OCI-M2 (cell line): ENCODE measurements around the gene FABP3.

ENCODE experiments used
- DNase-seq: peaks from one replicate; lab custom pipeline; 2025; ENCODE audit not compliant: unreplicated experiment; lab: John Stamatoyannopoulos, UW

The FABP3 gene

DNA sequence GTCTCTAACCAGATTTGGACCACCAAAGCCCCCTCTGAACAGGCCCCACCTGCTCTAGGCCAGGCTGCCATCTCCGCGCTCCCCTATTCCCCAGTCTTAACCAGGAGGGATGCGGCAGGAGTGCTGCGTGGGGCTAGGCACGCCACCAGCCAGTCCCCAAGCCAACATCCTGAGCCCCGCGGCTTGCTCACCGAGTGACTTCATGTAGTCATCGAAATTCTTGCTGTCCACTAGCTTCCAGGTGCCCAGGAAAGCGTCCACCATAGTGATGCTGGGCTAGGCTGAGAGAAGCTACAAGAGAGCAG lies 173 bp downstream of the FABP3 start:
- DNase-seq = no peak

DNA sequence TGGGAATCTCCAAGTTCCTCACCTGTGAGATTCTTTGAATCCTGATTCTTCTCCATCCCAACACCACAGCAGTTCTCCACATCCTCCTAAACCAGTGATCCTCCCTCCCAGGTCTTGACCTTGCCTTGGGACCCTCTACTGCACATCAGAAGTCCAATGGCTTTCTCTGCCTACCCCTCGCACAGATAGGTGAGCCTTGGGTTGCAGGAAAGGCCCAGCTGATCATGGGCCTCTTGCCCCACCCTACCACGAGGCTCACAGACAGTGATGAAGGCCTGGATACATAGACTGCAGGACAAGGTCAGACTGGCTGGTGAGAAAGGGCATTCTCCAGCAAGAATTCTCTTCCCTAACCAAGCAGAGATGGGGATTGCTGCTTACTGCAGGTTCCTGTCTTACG lies 825 bp downstream of the FABP3 start:
- no peak for DNase-seq

DNA sequence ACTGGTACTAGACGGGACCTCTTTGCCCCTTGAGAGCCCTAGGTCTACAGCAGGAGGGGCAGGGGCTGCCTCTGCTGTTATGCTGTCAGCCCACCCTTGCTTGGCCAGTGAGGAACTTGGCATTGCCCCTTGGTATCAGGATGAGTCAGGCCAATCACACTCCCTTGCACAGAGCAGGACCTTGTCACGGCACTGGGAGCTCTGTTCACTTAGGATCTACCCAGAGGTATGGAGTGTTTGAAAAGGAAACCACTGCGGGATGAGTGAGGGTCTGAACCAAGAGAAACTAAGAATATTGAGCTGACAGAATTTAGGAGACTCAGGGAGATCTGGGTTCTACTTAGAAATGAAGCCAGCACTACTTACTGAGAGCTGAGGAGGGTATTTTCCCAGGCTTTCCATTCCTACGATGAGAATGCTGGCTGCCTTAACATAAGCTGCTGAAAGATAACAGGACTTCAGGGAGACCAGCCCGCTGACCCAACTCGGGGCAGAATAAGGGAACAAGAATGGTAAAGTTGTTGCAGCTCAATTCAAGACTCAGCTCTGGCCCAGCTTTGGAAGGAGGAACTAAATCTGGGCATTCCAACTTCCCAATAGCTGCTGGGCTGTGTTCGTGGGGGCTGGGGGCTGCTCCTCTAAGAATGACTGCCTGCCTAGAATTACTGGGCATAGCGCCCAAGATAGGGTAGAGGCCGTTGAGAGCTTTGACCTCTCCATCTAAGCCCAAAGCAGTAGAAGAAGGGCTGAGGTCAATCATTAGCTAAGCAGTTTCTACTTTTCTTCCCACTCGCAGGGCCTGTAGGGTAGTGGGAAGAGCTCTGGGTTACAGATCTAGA lies 1.5 kb downstream of the FABP3 start:
- no peak for DNase-seq

DNA sequence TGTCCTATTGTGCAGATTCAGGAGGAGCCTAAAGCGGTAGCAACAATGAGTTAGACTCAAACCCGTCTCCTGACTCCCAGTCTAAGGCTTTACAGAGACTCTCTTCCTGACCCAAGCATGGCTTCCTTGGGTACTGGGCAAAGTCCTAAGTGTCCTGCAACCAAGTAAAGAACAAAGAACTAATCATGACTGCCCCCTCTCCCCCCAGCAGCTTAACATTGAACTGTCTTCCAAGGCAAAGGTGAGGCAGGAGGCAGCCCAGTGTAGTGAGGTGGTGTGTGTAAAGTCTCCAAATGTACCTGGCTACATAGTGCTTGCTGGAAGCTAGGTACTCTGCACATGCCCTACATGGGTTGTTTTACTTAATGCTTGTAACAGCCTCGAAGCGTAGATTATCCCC lies 2.3 kb downstream of the FABP3 start:
- DNase-seq = no peak

DNA sequence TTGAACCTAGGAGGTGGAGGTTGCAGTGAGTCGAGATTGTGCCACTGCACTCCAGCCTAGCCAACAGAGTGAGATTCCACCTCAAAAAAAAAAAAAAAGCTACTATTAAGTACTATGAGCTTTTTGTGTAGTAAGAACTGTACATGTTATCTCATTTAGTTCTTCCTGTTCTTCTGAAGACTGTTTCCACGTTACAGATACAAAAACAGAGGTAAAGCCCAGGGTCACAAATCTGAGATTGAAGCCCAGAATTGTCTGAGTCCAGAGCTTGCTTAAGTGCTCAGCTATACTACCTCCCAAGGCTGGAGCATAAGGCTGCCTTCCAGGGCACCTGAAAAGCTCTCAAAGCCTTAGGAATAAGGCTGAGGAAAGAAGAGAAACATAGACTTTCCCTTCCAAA lies 2.9 kb downstream of the FABP3 start:
- DNase-seq = no peak

DNA sequence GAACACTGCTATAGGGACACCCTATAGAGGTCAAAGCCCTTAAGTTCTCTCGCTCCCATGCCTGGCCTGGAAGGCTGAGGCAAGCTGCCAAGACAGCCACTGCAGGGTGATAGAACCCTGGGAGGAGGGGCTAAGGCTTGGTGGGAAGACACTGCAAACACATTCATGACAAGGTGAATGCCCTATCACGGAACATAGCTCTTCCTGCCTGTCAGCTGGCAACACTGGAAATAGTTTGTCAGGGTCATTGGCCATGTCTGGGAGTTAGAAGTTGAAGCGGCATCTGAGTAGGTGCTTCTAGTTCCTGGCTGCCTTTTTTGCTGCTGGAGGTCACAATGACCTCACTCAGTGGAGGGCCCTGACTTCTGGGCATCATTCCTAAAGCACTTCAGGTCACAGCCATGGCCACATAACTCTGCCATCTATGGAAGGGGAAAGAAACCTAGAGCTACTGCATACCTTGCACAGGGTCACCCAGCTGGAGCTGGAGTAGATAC lies 4.2 kb downstream of the FABP3 start:
- DNase-seq = no peak

DNA sequence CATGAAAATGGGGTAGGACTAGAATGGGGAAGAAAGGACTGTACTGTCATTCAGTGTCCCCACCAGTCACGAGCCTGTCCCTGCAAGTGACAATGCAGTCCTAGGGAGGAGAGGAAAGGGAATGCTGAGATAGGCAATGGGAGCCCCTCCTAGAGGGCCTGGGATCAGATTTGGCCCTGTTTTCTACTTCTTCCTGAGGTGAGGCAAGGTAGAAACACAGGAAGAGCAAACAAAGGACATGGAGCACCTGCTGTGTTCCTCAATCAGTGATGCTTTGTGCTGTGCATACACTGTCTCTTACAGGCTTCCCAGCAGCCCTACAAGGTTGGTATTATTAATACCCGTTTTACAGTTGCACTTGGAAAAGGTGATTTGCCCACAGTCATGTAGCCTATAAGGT lies 6.1 kb downstream of the FABP3 start:
- no peak for DNase-seq

DNA sequence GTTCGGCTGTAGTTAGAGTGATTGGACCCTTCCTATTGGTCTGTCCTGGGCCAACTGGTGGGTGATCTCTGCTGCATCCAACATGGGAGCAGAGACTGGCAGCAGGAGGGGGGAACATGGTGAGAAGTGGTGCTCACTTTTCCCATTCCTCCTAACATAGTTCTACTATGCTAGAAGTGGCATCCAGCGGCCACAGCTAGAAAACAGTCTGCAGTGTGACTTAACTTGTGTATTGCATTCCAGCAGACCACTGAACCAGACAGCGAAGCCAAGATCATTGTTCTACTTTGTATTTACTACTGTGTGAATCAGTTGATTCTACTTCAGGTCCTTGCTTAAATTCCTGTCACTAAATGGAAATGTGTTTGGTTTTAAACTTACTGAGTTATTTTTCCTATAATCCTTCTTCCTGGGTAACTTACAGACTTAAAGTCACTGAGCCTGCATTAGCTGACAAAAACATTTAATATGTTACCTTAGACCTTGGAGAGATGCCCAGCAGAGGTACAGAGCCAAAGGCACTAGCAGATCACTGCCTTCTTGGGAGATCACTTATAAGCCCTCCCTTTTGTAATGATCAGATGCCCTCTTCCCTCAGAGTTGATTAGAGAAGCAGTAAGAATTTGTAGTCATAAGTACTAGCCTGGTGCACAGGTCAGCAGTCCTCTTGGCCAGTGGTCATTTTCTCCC lies 8.2 kb downstream of the FABP3 start:
- no peak for DNase-seq

DNA sequence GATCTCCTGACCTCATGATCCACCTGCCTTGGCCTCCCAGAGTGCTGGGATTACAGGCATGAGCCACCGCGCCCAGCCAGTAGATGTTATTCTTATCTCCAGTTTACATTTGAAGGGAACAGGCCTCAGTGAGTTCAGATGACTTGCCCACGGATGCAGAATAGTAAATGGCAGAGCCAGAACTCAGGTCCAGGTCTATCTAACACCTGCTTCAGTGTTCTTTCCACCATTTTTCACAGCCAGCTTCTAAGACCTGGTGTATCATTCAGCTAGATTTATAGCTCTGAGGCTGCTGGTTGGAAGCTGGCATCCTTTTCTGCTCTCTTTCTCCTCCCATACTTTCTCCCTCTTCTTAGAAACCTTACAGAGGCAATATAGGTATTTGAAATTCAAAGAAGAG lies 10.8 kb downstream of the FABP3 start:
- no peak for DNase-seq

DNA sequence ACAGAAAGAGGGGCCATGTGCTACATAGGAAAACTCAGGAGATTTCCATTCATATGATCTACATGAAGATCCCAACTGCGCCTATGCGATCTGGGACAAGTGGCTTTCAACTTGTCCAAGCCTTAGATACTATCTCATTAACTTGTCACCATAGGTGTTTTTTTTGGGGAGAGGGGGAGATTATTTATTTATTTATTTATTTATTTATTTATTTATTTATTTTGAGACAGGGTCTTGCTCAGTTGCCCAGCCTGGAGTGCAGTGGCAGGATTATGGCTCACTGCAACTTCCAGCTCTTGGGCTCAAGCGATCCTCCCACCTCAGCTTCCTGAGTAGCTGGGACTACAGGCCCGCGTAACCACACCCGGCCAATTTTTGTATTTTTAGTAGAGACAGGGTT lies 11.3 kb downstream of the FABP3 start:
- DNase-seq = no peak

DNA sequence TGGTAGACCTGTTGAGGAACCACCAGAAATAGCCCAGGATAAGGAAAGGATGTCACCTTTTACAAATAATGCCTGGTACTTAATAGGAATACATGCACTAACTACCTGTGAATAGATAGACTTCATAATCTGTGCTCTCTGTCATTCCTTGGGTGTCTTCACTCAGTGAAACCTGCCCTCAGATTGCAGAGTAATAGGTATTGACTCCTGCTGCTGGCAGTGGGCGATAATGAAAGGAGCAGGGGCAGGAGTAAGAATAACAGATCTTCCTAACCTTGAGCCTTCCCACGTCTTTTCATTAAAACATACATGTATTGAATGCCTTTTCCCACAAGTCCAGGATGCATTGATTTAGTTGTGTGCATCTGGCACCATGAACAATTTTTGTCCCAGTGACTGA lies 16.4 kb downstream of the FABP3 start:
- DNase-seq = no peak

DNA sequence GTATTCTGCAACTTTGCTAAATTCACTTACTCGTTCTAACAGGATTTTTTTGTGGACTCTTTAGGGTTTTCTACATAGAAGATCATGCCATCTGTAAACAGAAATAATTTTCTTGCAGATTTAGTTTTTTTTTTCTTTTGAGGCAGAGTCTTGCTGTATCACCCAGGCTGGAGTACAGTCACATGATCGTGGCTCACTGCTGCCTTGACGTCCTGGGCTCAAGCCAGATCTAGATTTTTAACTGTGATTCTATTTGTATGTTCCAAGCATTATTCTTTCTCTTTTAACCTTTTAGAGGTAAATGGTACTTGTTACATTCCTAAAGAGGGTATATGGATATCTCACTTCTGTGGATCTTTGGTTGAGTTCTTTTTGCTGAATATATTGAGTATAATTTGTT lies 18.6 kb downstream of the FABP3 start:
- DNase-seq = no peak

DNA sequence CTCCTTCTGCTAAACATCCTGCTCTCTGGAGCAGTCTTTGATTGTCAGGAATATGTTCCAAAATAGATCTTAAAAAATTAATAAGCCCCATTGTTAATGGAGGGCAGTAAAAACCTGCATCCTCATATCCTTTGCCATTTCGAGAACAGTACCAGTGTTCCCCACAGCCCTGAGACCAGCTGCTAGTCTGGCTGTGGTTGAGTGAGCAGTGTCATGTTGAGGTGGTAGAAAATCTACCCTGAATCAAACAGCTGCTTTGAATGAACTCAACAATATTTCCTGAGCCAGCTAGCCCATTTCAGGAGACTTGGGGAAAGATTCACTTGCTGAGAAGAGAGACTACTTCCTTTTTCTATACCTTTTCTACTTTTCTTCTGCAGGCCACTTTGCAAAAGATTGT lies 24.4 kb downstream of the FABP3 start:
- DNase-seq = no peak

DNA sequence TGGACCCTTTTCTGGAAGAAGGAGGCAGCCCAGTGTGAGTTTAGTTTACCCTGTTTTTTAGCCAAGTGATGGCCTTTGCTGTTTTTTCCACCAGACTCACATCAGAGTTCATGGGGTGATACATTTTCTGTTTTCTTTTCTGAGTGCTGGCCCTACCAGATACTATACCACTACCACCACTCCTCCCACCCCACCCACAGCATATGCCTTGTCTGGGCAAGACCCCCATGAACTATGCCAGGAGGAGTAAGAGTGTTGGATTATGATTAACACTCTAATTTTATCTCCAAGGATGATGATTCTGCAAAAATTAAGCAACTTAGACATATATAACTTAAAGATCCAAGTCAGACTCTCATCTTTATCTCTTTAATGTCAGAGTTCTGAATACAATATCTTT lies 26.1 kb downstream of the FABP3 start:
- DNase-seq = no peak

DNA sequence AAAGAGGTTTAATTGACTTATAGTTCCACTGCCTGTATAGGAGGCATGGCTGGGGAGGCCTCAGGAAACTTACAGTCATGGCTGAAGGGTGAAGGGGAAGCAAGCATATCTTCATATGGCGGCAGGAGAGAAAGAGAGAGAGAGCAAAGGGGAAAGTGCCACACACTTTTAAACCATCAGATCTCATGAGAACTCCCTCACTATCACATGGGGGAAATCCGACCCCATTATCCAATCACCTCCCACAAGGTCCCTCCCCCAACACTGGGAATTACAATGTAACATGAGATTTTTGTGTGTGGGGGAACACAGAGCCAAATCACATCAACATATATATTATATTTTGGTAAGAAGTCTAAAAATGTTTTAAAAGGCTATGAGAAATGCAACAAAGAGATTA lies 27.2 kb downstream of the FABP3 start:
- DNase-seq = no peak

DNA sequence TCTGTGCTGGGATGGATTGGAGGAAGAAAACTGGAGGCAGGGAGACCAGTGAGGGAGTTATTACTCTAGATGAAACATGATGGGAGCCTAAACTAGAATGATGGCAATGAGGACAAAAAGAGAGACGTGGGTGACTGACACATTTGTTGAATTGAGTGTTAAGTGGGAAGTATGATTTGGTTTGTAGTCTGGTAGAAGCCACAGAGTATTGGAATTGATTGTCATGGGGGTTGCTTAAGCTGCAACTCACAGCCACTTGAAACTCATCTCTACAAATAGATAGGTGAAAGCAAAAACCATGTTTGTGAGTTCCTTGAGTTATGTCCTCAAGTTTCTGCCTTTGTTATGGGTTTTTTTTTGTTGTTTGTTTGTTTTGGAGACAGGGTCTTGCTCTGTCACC lies 28.4 kb downstream of the FABP3 start:
- DNase-seq = no peak

DNA sequence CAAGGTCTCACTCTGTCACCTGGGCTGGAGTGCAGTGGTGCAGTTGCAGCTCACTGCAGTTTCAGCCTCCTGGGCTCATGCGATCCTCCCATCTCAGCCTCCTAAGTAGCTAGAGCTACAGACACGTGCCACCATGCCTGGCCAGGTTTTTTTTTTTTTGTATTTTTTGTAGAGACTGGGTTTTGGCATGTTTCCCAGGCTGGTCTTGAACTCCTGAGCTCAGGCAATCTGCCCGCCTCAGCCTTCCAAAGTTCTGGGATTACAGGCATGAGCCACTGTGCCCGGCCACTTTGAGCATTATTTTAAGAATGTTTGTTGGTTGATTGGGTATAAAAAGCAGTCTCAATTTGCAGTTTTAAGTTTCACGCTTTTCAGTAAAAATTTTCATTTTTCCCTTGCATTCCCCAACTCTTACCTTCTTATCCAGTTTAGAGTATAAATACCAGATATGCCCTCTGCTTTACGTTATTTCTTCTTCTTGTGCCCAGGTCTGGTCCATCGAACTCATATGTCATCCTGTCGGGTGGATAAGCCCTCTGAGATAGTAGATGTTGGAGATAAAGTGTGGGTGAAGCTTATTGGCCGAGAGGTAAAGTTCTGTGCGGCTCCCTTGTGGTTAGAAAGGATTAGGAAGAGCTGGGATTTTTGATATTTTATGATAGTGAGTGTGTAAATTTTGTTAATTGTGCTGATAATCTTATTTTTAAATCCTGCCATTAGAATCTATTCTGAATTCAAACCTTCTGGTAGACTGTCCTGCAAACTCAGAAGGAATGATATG lies 36.0 kb downstream of the FABP3 start:
- DNase-seq = no peak

DNA sequence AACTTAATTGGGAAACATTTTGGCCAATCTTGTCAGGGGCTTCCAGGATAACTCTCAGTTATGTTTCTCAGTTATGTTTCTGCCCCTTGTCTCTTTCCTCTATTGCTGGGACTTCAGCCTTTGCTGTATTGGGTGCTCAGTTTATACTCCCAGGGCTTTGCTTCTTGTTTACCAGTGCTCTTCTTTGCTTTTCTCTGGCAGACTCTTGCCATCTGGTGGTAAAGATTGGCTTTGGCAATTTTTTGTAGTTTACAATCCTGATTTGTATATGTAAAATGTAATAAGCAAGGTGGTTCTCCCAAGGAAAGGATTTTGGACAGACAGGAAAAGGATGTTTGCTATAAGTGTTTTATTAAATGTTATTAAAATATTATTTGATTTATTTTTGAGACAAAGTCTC lies 37.9 kb downstream of the FABP3 start:
- DNase-seq = no peak

DNA sequence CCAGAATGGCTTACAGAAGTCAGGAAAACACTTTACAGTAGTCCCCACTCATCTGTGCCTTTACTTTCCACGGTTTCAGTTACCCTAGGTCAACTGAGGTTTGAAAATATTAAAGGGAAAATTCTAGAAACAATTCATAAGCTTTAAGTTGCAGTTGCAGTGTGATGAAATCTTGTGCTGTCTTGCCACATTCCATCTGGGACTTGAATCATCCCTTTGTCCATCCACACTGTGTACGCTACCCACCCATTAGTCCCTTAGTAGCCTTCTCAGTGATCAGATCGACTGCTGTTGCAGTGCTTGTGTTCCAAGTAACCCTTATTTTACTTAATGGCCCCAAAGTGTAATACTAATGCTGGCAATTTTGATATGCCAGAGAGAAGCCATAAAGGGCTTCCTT lies 45.5 kb downstream of the FABP3 start:
- no peak for DNase-seq

DNA sequence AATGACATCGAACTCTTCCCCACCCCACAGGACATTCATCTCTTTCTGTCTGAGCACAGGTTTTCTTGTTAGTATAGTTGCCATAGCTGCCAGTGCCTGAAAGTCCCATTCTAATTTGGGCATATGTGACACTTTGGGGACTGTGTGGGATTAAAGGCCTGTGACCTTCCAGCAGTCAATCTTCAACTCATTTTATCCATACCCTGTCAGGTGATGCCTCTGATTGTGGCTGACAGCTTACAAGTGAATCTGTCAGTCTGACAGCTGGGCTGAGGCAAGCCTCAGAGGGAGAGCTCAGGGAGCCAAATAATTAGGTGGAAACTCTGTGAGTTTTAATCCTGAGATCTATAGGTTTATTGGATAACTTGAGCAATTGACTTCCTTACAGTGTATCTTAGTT lies 46.4 kb downstream of the FABP3 start:
- no peak for DNase-seq

DNA sequence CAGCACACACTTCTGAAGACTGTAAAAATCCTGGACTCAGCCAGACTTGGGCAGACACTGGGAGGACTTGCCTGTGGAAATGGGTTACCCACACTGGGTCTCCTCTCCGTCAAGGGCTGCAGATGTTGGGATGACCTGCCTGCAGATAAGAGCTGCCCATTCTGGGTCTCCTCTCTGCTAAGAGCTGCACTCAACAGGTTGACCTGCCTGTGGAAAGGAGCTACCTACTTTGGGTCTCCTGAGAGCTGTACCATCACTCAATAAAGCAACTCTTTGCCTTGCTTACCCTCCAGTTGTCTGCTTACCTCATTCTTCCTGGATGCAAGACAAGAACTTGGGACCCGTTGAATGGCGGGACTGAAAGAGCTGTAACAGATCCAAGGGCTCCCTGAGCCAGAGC lies 47.9 kb downstream of the FABP3 start:
- DNase-seq = no peak

DNA sequence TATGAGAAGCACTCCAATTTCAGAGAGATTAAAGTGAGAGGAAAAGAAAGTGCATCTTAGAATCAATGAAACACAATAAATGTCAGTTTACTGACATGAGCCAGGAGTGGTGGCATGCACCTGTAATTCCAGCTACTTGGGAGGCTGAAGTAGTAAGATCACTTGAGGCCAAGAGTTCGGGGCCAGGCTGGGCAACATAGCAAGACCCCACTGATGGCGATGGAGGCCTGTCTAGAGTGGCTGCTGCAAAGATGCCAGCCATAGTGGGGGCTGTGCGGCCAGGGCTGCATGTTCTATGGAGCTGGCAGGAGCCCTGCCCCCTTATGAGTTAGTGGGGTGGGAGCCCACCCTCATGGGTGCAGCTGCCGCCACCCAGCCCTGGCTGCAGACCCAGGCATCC lies 48.8 kb downstream of the FABP3 start:
- no peak for DNase-seq
